Loucy (cell line): ENCODE results near the gene OSBPL3.

Experiments
- EZH2phosphoT487 ChIP-seq: fragments of 200-600 bp; IDR thresholded peaks from 2 replicates; pipeline ENCODE4 v1.6.1; 2018; ENCODE audit warnings: antibody characterized with exemption, mild to moderate bottlenecking, moderate library complexity, borderline replicate concordance
- TF ChIP-seq, protein P1 (sequence below): fragments of 200-600 bp; sonication (generic); conservative IDR thresholded peaks from 2 replicates; pipeline ENCODE4 v1.5.1; 2014; ENCODE audit warnings: mild to moderate bottlenecking, antibody characterized with exemption, low read length

- TF ChIP-seq, protein P1, sequence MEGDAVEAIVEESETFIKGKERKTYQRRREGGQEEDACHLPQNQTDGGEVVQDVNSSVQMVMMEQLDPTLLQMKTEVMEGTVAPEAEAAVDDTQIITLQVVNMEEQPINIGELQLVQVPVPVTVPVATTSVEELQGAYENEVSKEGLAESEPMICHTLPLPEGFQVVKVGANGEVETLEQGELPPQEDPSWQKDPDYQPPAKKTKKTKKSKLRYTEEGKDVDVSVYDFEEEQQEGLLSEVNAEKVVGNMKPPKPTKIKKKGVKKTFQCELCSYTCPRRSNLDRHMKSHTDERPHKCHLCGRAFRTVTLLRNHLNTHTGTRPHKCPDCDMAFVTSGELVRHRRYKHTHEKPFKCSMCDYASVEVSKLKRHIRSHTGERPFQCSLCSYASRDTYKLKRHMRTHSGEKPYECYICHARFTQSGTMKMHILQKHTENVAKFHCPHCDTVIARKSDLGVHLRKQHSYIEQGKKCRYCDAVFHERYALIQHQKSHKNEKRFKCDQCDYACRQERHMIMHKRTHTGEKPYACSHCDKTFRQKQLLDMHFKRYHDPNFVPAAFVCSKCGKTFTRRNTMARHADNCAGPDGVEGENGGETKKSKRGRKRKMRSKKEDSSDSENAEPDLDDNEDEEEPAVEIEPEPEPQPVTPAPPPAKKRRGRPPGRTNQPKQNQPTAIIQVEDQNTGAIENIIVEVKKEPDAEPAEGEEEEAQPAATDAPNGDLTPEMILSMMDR, result no peak
- no peak for TF ChIP-seq EZH2phosphoT487
These were observed 225.0 kb downstream of the OSBPL3 start for GRCh38 chr7:24754906-24755506.
